ENCODE data around the gene IPO13.

DNA sequence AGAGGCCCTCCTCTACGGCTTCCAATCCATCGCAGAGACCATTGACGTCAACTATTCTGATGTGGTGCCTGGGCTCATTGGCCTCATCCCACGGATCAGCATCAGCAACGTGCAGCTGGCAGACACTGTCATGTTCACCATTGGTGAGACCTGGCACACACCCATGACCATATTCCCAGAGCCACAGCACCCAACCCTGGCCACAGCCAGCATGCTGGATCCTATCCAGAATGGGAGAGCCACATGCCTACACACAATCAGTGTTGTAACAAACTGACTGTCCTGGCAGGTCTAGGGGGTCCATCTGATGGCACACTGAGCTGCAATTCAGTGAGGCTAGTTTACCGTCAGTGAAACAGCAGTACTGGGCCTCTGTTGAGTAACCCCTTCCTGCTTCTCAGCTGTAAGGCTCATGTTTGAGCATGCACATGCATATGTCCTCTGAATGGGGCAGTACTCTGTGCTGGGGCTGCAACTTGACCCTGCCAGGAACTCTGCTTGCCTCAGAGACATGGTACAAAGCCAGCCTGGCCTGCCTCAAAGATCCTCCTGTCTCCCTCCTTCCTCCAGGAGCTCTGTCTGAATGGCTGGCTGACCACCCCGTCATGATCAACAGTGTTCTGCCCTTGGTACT lies 10.8 kb downstream of the IPO13 start:
- TF ChIP-seq POLR2A (IDR thresholded peaks at IDR 0.05) (no peak), CTCF (IDR thresholded peaks at IDR 0.05) (no peak), POLR2AphosphoS5 (IDR thresholded peaks at IDR 0.05) (no peak), EP300 (IDR thresholded peaks at IDR 0.05) (no peak)

All from upper lobe of left lung (tissue), 4 donors.